Adrenal gland (tissue), 5 donors: Measurements from ENCODE around the gene CLEC7A.

ENCODE experiments used
- POLR2A ChIP-seq, 2 donors: fragments of 450-650 bp; IDR thresholded peaks; one replicate each; pipeline ENCODE4 v1.6.1; 2017; ENCODE audit warnings: antibody characterized with exemption in 2 of 2, mild to moderate bottlenecking in 2 of 2, moderate library complexity in 1 of 2
- TF ChIP-seq, protein P1 (sequence below), 6 experiments: fragments of 450-650 bp in 4 of 6; fragments of 200-600 bp in 2 of 6; sonication (generic) in 1 of 6; IDR thresholded peaks; 1 replicate in 5 of 6; 2 replicates in 1 of 6; pipeline versions ENCODE4 v1.5.1 to v1.8.0; 2016 to 2021; ENCODE audit warnings: antibody characterized with exemption in 6 of 6, mild to moderate bottlenecking in 2 of 6, moderate library complexity in 1 of 6
- donor health status: DM: no; HTN: no; CAD: no.

DNA sequence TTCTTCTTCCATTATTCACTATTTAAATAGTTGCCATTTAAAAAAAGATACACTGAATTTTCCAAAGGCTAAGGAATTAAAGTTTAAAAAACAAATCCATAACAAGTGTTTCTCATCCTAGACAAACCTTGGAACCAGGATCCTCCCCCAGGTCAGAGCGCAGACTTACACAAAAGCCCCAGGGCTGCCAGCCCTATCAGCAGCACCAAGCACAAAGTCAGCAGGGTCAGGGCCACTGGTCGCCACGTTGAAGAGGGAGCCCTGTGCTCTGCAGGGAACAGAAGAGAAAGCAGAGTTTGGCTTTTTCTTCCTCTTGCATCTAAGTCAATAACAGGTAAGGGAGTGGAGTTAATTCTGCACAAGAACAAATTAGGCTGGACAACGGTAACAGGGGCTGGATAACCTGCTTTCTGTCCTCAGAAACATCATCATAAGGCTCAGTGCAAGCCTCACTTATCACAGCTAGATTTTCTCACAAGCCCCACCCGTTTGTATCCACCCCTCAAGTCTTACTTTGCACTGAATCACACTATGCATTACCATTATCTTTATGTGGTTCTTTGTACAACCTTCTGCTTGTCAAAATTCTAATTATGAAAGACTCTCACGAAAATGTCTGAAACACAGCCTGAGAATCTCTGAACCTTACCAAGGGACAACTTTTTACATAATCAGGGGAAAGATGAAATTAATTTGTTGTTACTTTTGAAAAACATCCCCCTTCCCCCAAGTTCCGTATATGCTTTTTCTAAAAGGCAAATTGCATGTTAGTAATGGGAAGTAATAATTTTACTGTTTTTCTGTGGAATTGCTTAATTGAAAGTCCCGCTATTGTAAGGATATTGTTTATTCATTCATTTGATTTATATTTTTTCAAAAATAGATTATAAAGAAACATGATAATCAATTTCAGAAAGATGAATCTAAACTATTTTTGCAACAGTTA, 40.8 kb downstream of the CLEC7A start:
- TF ChIP-seq POLR2A (IDR thresholded peaks at IDR 0.05): no peak
- TF ChIP-seq, protein P1, sequence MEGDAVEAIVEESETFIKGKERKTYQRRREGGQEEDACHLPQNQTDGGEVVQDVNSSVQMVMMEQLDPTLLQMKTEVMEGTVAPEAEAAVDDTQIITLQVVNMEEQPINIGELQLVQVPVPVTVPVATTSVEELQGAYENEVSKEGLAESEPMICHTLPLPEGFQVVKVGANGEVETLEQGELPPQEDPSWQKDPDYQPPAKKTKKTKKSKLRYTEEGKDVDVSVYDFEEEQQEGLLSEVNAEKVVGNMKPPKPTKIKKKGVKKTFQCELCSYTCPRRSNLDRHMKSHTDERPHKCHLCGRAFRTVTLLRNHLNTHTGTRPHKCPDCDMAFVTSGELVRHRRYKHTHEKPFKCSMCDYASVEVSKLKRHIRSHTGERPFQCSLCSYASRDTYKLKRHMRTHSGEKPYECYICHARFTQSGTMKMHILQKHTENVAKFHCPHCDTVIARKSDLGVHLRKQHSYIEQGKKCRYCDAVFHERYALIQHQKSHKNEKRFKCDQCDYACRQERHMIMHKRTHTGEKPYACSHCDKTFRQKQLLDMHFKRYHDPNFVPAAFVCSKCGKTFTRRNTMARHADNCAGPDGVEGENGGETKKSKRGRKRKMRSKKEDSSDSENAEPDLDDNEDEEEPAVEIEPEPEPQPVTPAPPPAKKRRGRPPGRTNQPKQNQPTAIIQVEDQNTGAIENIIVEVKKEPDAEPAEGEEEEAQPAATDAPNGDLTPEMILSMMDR (IDR thresholded peaks at IDR 0.05): no peak
